ENCODE measurements around the gene PDE1C. TPM values are rescaled to one million over a fixed set of nuclear protein-coding genes. Genes with fewer than 3 reads are reported as not detected.
"Not testable (repeated sequence)": the region's sequence is repeated elsewhere in the genome, so short reads cannot be mapped to it uniquely, and the experiment has no call there.

Gene PDE1C
- total and polyA plus RNA-seq, 7 experiments from 2014 or later = 0.21 TPM; not detected in 6

DNA sequence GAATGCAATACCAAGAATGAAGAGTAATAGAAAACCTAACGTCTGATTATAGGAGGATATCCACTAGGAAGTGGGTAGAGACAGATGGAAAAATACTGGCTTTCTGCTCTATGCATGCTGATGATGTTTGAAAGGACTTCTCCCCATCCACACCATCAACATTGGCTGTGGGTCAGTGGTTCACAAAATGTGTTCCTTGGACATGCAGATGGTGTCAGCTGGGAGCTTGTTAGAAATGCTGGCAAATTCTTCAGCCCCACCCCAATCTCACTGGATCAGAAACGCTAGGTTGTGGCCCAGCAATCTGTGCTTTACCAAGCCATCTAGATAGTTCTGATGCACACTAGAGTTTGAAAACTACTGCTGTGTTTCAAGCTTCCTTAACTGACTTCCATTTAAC lies 219.1 kb downstream of the PDE1C start:
- ATAC-seq = no peak
- ChIA-PET POLR2A (no interaction called here), CTCF (no interaction called here)
- Histone ChIP-seq H3K4me3 (ENCODE audit: low read length) (no peak overlapping the region), H3K36me3 (ENCODE audit: control insufficient read depth in 2 of 3, insufficient read depth in 3 of 3, low read length in 3 of 3) (no peaks in the 10 kb centered on the region), H3K4me1 (ENCODE audit: control insufficient read depth in 2 of 2, insufficient read depth in 2 of 2, low read length in 2 of 2) (no peaks in the 10 kb centered on the region), H3K9me3 (ENCODE audit: control insufficient read depth in 2 of 3, low read length in 3 of 3) (no peaks in the 10 kb centered on the region), H3K27me3 (ENCODE audit: control insufficient read depth in 2 of 2, insufficient read depth in 2 of 2, low read length in 2 of 2) (no peaks in the 10 kb centered on the region), H3K27ac (ENCODE audit: low read depth, low read length) (no peak overlapping the region)
- Mint-ChIP-seq H3K27me3 (peaks cover 0 to 6% (median 0%) of the 10 kb centered on the region in 5 donors), H3K9me3 (peaks cover 0 to 14% (median 2%) of the 10 kb centered on the region in 11 donors), H3K27ac (no peak overlapping the region), H3K36me3 (no peaks in the 10 kb centered on the region), H3K4me1 (no peaks in the 10 kb centered on the region), H3K4me3 (no peak overlapping the region)
- intact Hi-C loops (cut with micrococcal nuclease) = no loop called here
- no peak for DNase-seq

DNA sequence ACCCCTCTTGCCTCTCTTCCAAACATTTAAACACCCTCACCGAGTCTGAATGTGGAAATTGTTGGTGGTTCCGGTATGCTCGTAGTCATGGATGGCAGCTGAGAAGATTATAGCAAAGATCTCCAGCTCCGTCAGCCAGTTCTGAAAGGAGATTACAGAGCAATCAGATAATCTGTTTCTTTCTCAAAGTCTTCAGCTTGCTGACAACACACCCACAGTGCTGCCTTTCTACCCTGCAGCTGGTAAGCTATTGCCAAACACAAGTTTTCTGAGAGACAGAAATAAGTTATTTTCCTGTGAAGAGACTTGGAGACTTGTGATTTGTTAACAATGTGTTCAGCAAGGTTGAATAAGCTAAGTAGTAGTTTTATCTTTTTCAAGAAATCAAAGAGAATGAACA lies 219.6 kb downstream of the PDE1C start:
- no peaks in the 10 kb centered on the region for H3K9me3 ChIP-seq (ENCODE audit: control insufficient read depth in 2 of 3, low read length in 3 of 3)
- H3K27ac ChIP-seq (ENCODE audit: low read depth, low read length) = no peak overlapping the region
- peaks cover 0 to 14% (median 2%) of the 10 kb centered on the region in 11 donors for H3K9me3 Mint-ChIP-seq
- H3K36me3 Mint-ChIP-seq = no peaks in the 10 kb centered on the region
- intact Hi-C loops (cut with micrococcal nuclease) = no loop called here
- H3K4me1 Mint-ChIP-seq = no peaks in the 10 kb centered on the region
- H3K4me3 Mint-ChIP-seq = no peak overlapping the region
- POLR2A ChIA-PET = no interaction called here
- no peak overlapping the region for H3K4me3 ChIP-seq (ENCODE audit: low read length)
- H3K27me3 ChIP-seq (ENCODE audit: control insufficient read depth in 2 of 2, insufficient read depth in 2 of 2, low read length in 2 of 2) = no peaks in the 10 kb centered on the region
- no peaks in the 10 kb centered on the region for H3K36me3 ChIP-seq (ENCODE audit: control insufficient read depth in 2 of 3, insufficient read depth in 3 of 3, low read length in 3 of 3)
- CTCF ChIA-PET = no interaction called here
- DNase-seq (no peak), ATAC-seq (no peak)
- peaks cover 0 to 6% (median 0%) of the 10 kb centered on the region in 5 donors for H3K27me3 Mint-ChIP-seq
- H3K4me1 ChIP-seq (ENCODE audit: control insufficient read depth in 2 of 2, insufficient read depth in 2 of 2, low read length in 2 of 2) = no peaks in the 10 kb centered on the region
- H3K27ac Mint-ChIP-seq = no peak overlapping the region

DNA sequence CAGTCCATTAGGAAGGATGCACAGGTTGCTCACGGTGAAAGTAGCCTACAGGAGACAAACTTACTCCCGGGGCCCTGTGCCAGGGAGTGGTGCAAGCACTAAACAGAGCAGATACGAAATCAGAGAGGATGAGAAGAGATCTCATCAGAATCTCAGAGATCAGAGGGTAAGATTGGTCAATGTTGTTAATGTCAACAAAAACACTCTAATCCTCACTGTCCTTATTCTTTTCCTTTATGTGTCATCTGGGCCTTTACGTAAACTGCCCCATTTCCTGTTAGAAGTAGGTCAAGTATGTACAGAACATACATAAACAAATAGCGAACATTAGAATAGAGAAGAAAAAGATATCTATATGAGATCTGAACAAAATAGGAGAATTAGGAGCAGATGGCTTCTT lies 220.1 kb downstream of the PDE1C start:
- H3K4me3 Mint-ChIP-seq = no peak overlapping the region
- Histone ChIP-seq H3K4me1 (ENCODE audit: control insufficient read depth in 2 of 2, insufficient read depth in 2 of 2, low read length in 2 of 2) (no peaks in the 10 kb centered on the region), H3K36me3 (ENCODE audit: control insufficient read depth in 2 of 3, insufficient read depth in 3 of 3, low read length in 3 of 3) (no peaks in the 10 kb centered on the region), H3K9me3 (ENCODE audit: control insufficient read depth in 2 of 3, low read length in 3 of 3) (no peaks in the 10 kb centered on the region), H3K27me3 (ENCODE audit: control insufficient read depth in 2 of 2, insufficient read depth in 2 of 2, low read length in 2 of 2) (no peaks in the 10 kb centered on the region), H3K27ac (ENCODE audit: low read depth, low read length) (no peak overlapping the region), H3K4me3 (ENCODE audit: low read length) (no peak overlapping the region)
- H3K36me3 Mint-ChIP-seq = no peaks in the 10 kb centered on the region
- no peaks in the 10 kb centered on the region for H3K4me1 Mint-ChIP-seq
- ChIA-PET CTCF (no interaction called here), POLR2A (no interaction called here)
- DNase-seq (no peak), ATAC-seq (no peak)
- H3K27ac Mint-ChIP-seq = no peak overlapping the region
- intact Hi-C loops (cut with micrococcal nuclease) = no loop called here
- H3K9me3 Mint-ChIP-seq = peaks cover 0 to 14% (median under 1%) of the 10 kb centered on the region in 11 donors
- peaks cover 0 to 6% (median 0%) of the 10 kb centered on the region in 5 donors for H3K27me3 Mint-ChIP-seq

DNA sequence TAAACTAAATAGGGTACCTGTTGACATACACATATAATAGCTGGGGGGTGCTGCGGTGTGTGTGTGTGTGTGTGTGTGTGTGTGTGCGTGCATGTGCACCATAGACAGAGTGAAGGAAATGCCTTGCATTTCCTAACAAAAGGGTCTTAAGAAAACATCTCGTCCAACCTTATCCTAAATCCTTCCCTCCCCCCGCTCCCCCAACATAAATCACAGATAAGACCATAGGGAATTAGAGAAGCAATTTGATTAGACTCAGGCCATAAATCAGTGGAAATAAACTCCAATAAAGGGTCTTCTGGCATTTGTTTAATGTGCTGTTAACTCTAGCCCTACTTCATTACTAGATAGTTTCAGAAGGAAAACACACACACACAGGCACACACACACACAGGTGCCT lies 234.7 kb downstream of the PDE1C start:
- no peaks in the 10 kb centered on the region for H3K4me1 ChIP-seq (ENCODE audit: control insufficient read depth in 2 of 2, insufficient read depth in 2 of 2, low read length in 2 of 2)
- H3K27ac Mint-ChIP-seq = no peak overlapping the region
- no peak for DNase-seq
- no peak overlapping the region for H3K4me3 ChIP-seq (ENCODE audit: low read length)
- no peaks in the 10 kb centered on the region for H3K36me3 ChIP-seq (ENCODE audit: control insufficient read depth in 2 of 3, insufficient read depth in 3 of 3, low read length in 3 of 3)
- H3K9me3 Mint-ChIP-seq = peaks cover 0 to 14% (median 7%) of the 10 kb centered on the region in 11 donors
- ChIA-PET CTCF (no interaction called here), POLR2A (no interaction called here)
- peaks cover 0 to 4% (median 0%) of the 10 kb centered on the region in 5 donors for H3K36me3 Mint-ChIP-seq
- H3K27me3 Mint-ChIP-seq = no peaks in the 10 kb centered on the region
- no peaks in the 10 kb centered on the region for H3K27me3 ChIP-seq (ENCODE audit: control insufficient read depth in 2 of 2, insufficient read depth in 2 of 2, low read length in 2 of 2)
- H3K4me3 Mint-ChIP-seq = no peak overlapping the region
- no peak for ATAC-seq
- intact Hi-C loops (cut with micrococcal nuclease) = no loop called here
- H3K4me1 Mint-ChIP-seq = no peaks in the 10 kb centered on the region
- no peak overlapping the region for H3K27ac ChIP-seq (ENCODE audit: low read depth, low read length)
- H3K9me3 ChIP-seq (ENCODE audit: control insufficient read depth in 2 of 3, low read length in 3 of 3) = no peaks in the 10 kb centered on the region

DNA sequence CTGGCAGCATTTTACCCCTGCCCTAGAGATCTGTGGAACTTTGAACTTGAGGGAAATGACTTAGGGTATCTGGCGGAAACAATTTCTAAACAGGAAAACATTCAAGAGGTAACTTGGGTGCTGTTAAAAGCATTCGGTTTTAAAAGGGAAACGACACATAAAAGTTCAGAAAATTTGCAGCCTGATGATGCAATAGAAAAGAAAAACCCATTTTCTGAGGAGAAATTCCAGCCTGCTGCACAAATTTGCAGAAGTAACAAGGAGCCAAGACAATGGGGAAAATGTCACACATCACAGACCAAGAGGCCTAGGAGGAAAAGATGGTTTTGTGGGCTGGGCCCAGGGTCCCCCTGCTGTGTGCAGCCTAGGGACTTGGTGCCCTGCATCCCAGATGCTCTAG lies 236.6 kb downstream of the PDE1C start:
- POLR2A ChIA-PET; H3K36me3 Mint-ChIP-seq; H3K4me3 Mint-ChIP-seq; CTCF ChIA-PET; H3K4me3 ChIP-seq (ENCODE audit: low read length); H3K4me1 Mint-ChIP-seq; ATAC-seq; H3K27ac Mint-ChIP-seq; H3K4me1 ChIP-seq (ENCODE audit: control insufficient read depth in 2 of 2, insufficient read depth in 2 of 2, low read length in 2 of 2); H3K36me3 ChIP-seq (ENCODE audit: control insufficient read depth in 2 of 3, insufficient read depth in 3 of 3, low read length in 3 of 3); intact Hi-C loops (cut with micrococcal nuclease); H3K27me3 ChIP-seq (ENCODE audit: control insufficient read depth in 2 of 2, insufficient read depth in 2 of 2, low read length in 2 of 2); DNase-seq; H3K9me3 ChIP-seq (ENCODE audit: control insufficient read depth in 2 of 3, low read length in 3 of 3); H3K27me3 Mint-ChIP-seq; H3K27ac ChIP-seq (ENCODE audit: low read depth, low read length): not testable (repeated sequence)
- peaks cover 0 to 16% (median 7%) of the 10 kb centered on the region in 11 donors for H3K9me3 Mint-ChIP-seq

DNA sequence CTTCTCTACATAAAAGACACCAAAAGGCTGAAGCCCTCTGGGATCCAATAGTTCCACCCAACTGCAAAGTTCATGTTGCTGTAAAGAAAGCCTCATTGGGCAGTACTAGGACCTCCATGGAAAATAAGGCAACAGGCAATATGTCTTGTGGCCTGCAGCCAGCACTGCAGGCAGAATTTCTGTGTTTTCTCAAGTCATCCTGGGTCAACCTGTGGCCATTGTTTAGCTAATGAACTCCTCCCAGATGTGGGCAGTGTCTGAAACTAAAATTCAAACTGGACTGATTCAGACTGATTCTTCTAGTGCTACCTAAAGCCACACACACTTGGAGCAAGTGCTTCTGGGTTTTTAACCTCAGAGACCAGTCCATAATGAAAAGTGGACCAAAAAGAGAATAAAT lies 241.7 kb downstream of the PDE1C start:
- H3K36me3 ChIP-seq (ENCODE audit: control insufficient read depth in 2 of 3, insufficient read depth in 3 of 3, low read length in 3 of 3) = no peaks in the 10 kb centered on the region
- no peaks in the 10 kb centered on the region for H3K9me3 ChIP-seq (ENCODE audit: control insufficient read depth in 2 of 3, low read length in 3 of 3)
- Mint-ChIP-seq H3K27ac (no peak overlapping the region), H3K4me1 (no peaks in the 10 kb centered on the region), H3K36me3 (no peaks in the 10 kb centered on the region), H3K4me3 (no peak overlapping the region), H3K9me3 (peaks cover 0 to 22% (median 7%) of the 10 kb centered on the region in 11 donors), H3K27me3 (no peaks in the 10 kb centered on the region)
- no peaks in the 10 kb centered on the region for H3K4me1 ChIP-seq (ENCODE audit: control insufficient read depth in 2 of 2, insufficient read depth in 2 of 2, low read length in 2 of 2)
- intact Hi-C loops (cut with micrococcal nuclease) = no loop called here
- no peak for DNase-seq
- H3K27me3 ChIP-seq (ENCODE audit: control insufficient read depth in 2 of 2, insufficient read depth in 2 of 2, low read length in 2 of 2) = no peaks in the 10 kb centered on the region
- H3K27ac ChIP-seq (ENCODE audit: low read depth, low read length) = no peak overlapping the region
- ChIA-PET CTCF (no interaction called here), POLR2A (no interaction called here)
- ATAC-seq = no peak
- no peak overlapping the region for H3K4me3 ChIP-seq (ENCODE audit: low read length)

DNA sequence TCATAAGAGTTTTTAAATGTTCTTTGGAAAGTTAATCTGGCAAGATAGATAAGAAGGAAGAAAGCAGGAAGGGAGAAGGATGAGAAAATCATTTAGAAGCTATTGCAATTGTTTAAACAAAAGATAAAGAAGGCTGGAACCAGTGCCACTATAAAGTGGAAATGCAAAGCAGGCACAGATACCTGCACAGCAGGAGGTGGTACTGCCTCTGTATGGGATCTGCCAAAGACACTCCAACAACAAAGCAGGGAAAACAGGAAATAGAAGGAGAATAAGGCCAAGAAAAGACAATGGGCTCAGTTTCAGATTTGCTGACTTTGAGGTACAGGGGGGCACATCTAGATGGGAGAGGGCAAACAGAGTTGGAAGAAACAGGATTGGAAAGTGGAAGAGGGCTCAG lies 244.6 kb downstream of the PDE1C start:
- H3K27ac ChIP-seq (ENCODE audit: low read depth, low read length) = no peak overlapping the region
- ChIA-PET CTCF (no interaction called here), POLR2A (no interaction called here)
- ATAC-seq = no peak
- H3K9me3 Mint-ChIP-seq = peaks cover 0 to 24% (median 7%) of the 10 kb centered on the region in 11 donors
- no peak overlapping the region for H3K4me3 ChIP-seq (ENCODE audit: low read length)
- no peaks in the 10 kb centered on the region for H3K4me1 ChIP-seq (ENCODE audit: control insufficient read depth in 2 of 2, insufficient read depth in 2 of 2, low read length in 2 of 2)
- no peak overlapping the region for H3K27ac Mint-ChIP-seq
- no peaks in the 10 kb centered on the region for H3K4me1 Mint-ChIP-seq
- no peaks in the 10 kb centered on the region for H3K36me3 ChIP-seq (ENCODE audit: control insufficient read depth in 2 of 3, insufficient read depth in 3 of 3, low read length in 3 of 3)
- H3K27me3 ChIP-seq (ENCODE audit: control insufficient read depth in 2 of 2, insufficient read depth in 2 of 2, low read length in 2 of 2) = no peaks in the 10 kb centered on the region
- H3K36me3 Mint-ChIP-seq = no peaks in the 10 kb centered on the region
- no peak overlapping the region for H3K4me3 Mint-ChIP-seq
- H3K27me3 Mint-ChIP-seq = no peaks in the 10 kb centered on the region
- H3K9me3 ChIP-seq (ENCODE audit: control insufficient read depth in 2 of 3, low read length in 3 of 3) = no peaks in the 10 kb centered on the region
- intact Hi-C loops (cut with micrococcal nuclease) = no loop called here
- no peak for DNase-seq

Measured in naive thymus-derived CD4-positive, alpha-beta T cell (primary cell).